ENCODE measurements around the gene DCDC2. TPM values are rescaled to one million over a fixed set of nuclear protein-coding genes. Genes with fewer than 3 reads are reported as not detected.
A peak's percentile ranks its signal among the peaks of the same experiment; 100 is the strongest.

Gene DCDC2
- total RNA-seq, 4 donors from 2014 or later, result 0.64 to 1.6 (median 1.2) TPM; not detected in 1

GRCh38 chr6:24139639-24140038 is 218.2 kb downstream of the DCDC2 start:
- intact Hi-C loops (cut with DNase I; ENCODE audit: low total_unique reads), result no loop called here
- no peaks in the 10 kb centered on the region for H3K36me3 ChIP-seq
- DNase-seq, result no peak
- 69 to 72% methylated on average over 2 of the region's 2 CpGs for WGBS, 2 donors (ENCODE audit: low coverage in 1 of 2)
- in situ Hi-C loops (cut with MboI; ENCODE audit: low pct_ligation_motif_present in 1 of 4, low pct_unique_long_range_greater_than_20kb in 1 of 4, low sequenced_read_pairs in 3 of 4), result no loop called here
- H3K4me1 ChIP-seq, result no peaks in the 10 kb centered on the region
- no peaks in the 10 kb centered on the region for H3K27me3 ChIP-seq
- no peak overlapping the region for H3K27ac ChIP-seq
- TF ChIP-seq CTCF (IDR thresholded peaks at IDR 0.05) (no peak), EP300 (IDR thresholded peaks at IDR 0.05; ENCODE audit: low read depth) (no peak), POLR2AphosphoS5 (IDR thresholded peaks at IDR 0.05) (no peak), POLR2A (IDR thresholded peaks at IDR 0.05) (no peak)
- H3K4me3 ChIP-seq, result no peak overlapping the region
- no peaks in the 10 kb centered on the region for H3K9me3 ChIP-seq

- Histone ChIP-seq H3K27me3 (no peaks in the 10 kb centered on the region), H3K4me1 (no peaks in the 10 kb centered on the region), H3K27ac (no peak overlapping the region), H3K4me3 (no peak overlapping the region), H3K9me3 (no peaks in the 10 kb centered on the region), H3K36me3 (no peaks in the 10 kb centered on the region)
- no peak for DNase-seq
- TF ChIP-seq POLR2AphosphoS5 (IDR thresholded peaks at IDR 0.05), result no peak
- no peak for TF ChIP-seq EP300 (IDR thresholded peaks at IDR 0.05; ENCODE audit: low read depth)
- no peak for TF ChIP-seq POLR2A (IDR thresholded peaks at IDR 0.05)
- no peak for TF ChIP-seq CTCF (IDR thresholded peaks at IDR 0.05)
- intact Hi-C loops (cut with DNase I; ENCODE audit: low total_unique reads), result no loop called here
- WGBS, 2 donors (ENCODE audit: low coverage in 1 of 2), result 63 to 71% methylated on average over 2 of the region's 2 CpGs
- in situ Hi-C loops (cut with MboI; ENCODE audit: low pct_ligation_motif_present in 1 of 4, low pct_unique_long_range_greater_than_20kb in 1 of 4, low sequenced_read_pairs in 3 of 4), result no loop called here
Measured at GRCh38 chr6:24139080-24139479, 218.8 kb downstream of the DCDC2 start.

GRCh38 chr6:24131751-24132150 is 226.1 kb downstream of the DCDC2 start:
- Histone ChIP-seq H3K9me3 (no peaks in the 10 kb centered on the region), H3K27ac (no peak overlapping the region), H3K27me3 (no peaks in the 10 kb centered on the region), H3K36me3 (no peaks in the 10 kb centered on the region), H3K4me3 (no peak overlapping the region), H3K4me1 (peaks cover 0 to under 1% (median 0%) of the 10 kb centered on the region in 4 donors)
- intact Hi-C loops (cut with DNase I; ENCODE audit: low total_unique reads) (no loop called here), in situ Hi-C loops (cut with MboI; ENCODE audit: low pct_ligation_motif_present in 1 of 4, low pct_unique_long_range_greater_than_20kb in 1 of 4, low sequenced_read_pairs in 3 of 4) (no loop called here)
- 57 to 71% methylated on average over 2 of the region's 2 CpGs for WGBS, 2 donors (ENCODE audit: low coverage in 1 of 2)
- DNase-seq, result no peak
- TF ChIP-seq EP300 (IDR thresholded peaks at IDR 0.05; ENCODE audit: low read depth) (no peak), CTCF (IDR thresholded peaks at IDR 0.05) (no peak), POLR2AphosphoS5 (IDR thresholded peaks at IDR 0.05) (no peak), POLR2A (IDR thresholded peaks at IDR 0.05) (no peak)

GRCh38 chr6:24127316-24127715 is 230.5 kb downstream of the DCDC2 start:
- H3K9me3 ChIP-seq, result no peaks in the 10 kb centered on the region
- DNase-seq, result no peak
- in situ Hi-C loops (cut with MboI; ENCODE audit: low pct_ligation_motif_present in 1 of 4, low pct_unique_long_range_greater_than_20kb in 1 of 4, low sequenced_read_pairs in 3 of 4), result no loop called here
- H3K27ac ChIP-seq, result no peak overlapping the region
- 74 to 76% methylated on average over 2 of the region's 2 CpGs for WGBS, 2 donors (ENCODE audit: low coverage in 1 of 2)
- H3K4me1 ChIP-seq, result peaks cover 0 to 4% (median 2%) of the 10 kb centered on the region in 4 donors
- intact Hi-C loops (cut with DNase I; ENCODE audit: low total_unique reads), result no loop called here
- H3K27me3 ChIP-seq, result peaks cover 17% of the 10 kb centered on the region
- H3K36me3 ChIP-seq, result no peaks in the 10 kb centered on the region
- H3K4me3 ChIP-seq, result no peak overlapping the region
- no peak for TF ChIP-seq POLR2AphosphoS5 (IDR thresholded peaks at IDR 0.05)
- no peak for TF ChIP-seq EP300 (IDR thresholded peaks at IDR 0.05; ENCODE audit: low read depth)
- no peak for TF ChIP-seq POLR2A (IDR thresholded peaks at IDR 0.05)

GRCh38 chr6:24126586-24127192 is 231.2 kb downstream of the DCDC2 start:
- H3K27me3 ChIP-seq, result peaks cover 17% of the 10 kb centered on the region
- 0 to 3% methylated on average over 3 to 6 of the region's 6 CpGs for WGBS, 2 donors (ENCODE audit: low coverage in 1 of 2)
- no peaks in the 10 kb centered on the region for H3K36me3 ChIP-seq
- H3K4me1 ChIP-seq, result peaks cover 0 to 4% (median 2%) of the 10 kb centered on the region in 4 donors
- DNase-seq, result peak; percentile 21
- in situ Hi-C loops (cut with MboI; ENCODE audit: low pct_ligation_motif_present in 1 of 4, low pct_unique_long_range_greater_than_20kb in 1 of 4, low sequenced_read_pairs in 3 of 4) (no loop called here), intact Hi-C loops (cut with DNase I; ENCODE audit: low total_unique reads) (no loop called here)
- no peak overlapping the region for H3K4me3 ChIP-seq
- TF ChIP-seq POLR2AphosphoS5 (IDR thresholded peaks at IDR 0.05), result no peak
- no peak for TF ChIP-seq EP300 (IDR thresholded peaks at IDR 0.05; ENCODE audit: low read depth)
- no peak for TF ChIP-seq CTCF (IDR thresholded peaks at IDR 0.05)
- TF ChIP-seq POLR2A (IDR thresholded peaks at IDR 0.05), result no peak
- no peaks in the 10 kb centered on the region for H3K9me3 ChIP-seq
- H3K27ac ChIP-seq, result no peak overlapping the region

Data from transverse colon (tissue), 4 donors.